Astrocyte (in vitro differentiated cells and primary cell): Measurements from ENCODE around the gene UBR2. TPM values are rescaled to one million over a fixed set of nuclear protein-coding genes. Genes with fewer than 3 reads are reported as not detected.

Source experiments
- DNase-seq: peaks from one replicate; pipeline ENCODE4 v3.0.0-alpha.2; 2010; ENCODE audit warnings: low read depth
- FAIRE-seq: peaks from 2 replicates; lab custom pipeline; 2011; peaks lifted over from hg19 to GRCh38; lab: Jason Lieb, UNC
- H2AFZ ChIP-seq: 2 replicates; pipeline ENCODE4 v1.6.0; 2012; ENCODE audit warnings: low read depth, low read length, inconsistent platforms
- H3K27ac ChIP-seq: 2 replicates; pipeline ENCODE4 v1.5.1; 2011; ENCODE audit warnings: low read depth, low read length, inconsistent platforms
- H3K27me3 ChIP-seq: 2 replicates; pipeline ENCODE4 v1.6.0; 2011; ENCODE audit warnings: low read length, inconsistent platforms; ENCODE audit not compliant: insufficient read depth
- H3K36me3 ChIP-seq: 2 replicates; pipeline ENCODE4 v1.5.1; 2011; ENCODE audit warnings: low read length, inconsistent platforms; ENCODE audit not compliant: insufficient read depth
- H3K4me1 ChIP-seq: 2 replicates; pipeline ENCODE4 v1.5.1; 2011; ENCODE audit warnings: low read length, inconsistent platforms; ENCODE audit not compliant: insufficient read depth
- H3K4me2 ChIP-seq: 2 replicates; pipeline ENCODE4 v1.6.0; 2012; ENCODE audit warnings: low read length, inconsistent platforms
- H3K4me3 ChIP-seq: 2 replicates; pipeline ENCODE4 v1.5.1; 2011; ENCODE audit warnings: low read depth, mild to moderate bottlenecking, low read length, inconsistent platforms; ENCODE audit not compliant: insufficient read depth
- H3K79me2 ChIP-seq: 2 replicates; pipeline ENCODE4 v1.6.0; 2012; ENCODE audit warnings: mild to moderate bottlenecking, low read length, inconsistent platforms; ENCODE audit not compliant: insufficient read depth
- H3K9ac ChIP-seq: 2 replicates; pipeline ENCODE4 v1.6.0; 2012; ENCODE audit warnings: mild to moderate bottlenecking, low read length, inconsistent platforms
- H3K9me3 ChIP-seq: 2 replicates; pipeline ENCODE4 v1.5.1; 2012; ENCODE audit warnings: low read depth, mild to moderate bottlenecking, low read length, inconsistent platforms; ENCODE audit not compliant: insufficient read depth
- H4K20me1 ChIP-seq: 2 replicates; pipeline ENCODE4 v1.6.0; 2012; ENCODE audit warnings: low read length, inconsistent platforms; ENCODE audit not compliant: insufficient read depth
- H3K27ac Mint-ChIP-seq: one replicate; pipeline ENCODE4 v1.8.0; 2021; ENCODE audit warnings: mild to moderate bottlenecking, mixed read lengths; ENCODE audit not compliant: unreplicated experiment
- H3K27me3 Mint-ChIP-seq: one replicate; pipeline ENCODE4 v1.8.0; 2021; ENCODE audit warnings: low read depth, mixed read lengths; ENCODE audit not compliant: unreplicated experiment
- H3K36me3 Mint-ChIP-seq: one replicate; pipeline ENCODE4 v1.8.0; 2021; ENCODE audit warnings: low read depth, mixed read lengths; ENCODE audit not compliant: unreplicated experiment
- H3K4me1 Mint-ChIP-seq: one replicate; pipeline ENCODE4 v1.8.0; 2021; ENCODE audit warnings: low read depth, mixed read lengths; ENCODE audit not compliant: unreplicated experiment
- H3K4me3 Mint-ChIP-seq: one replicate; pipeline ENCODE4 v1.8.0; 2021; ENCODE audit warnings: mild to moderate bottlenecking, moderate library complexity, mixed read lengths; ENCODE audit not compliant: unreplicated experiment
- H3K9me3 Mint-ChIP-seq: one replicate; pipeline ENCODE4 v1.8.0; 2021; ENCODE audit warnings: mild to moderate bottlenecking, mixed read lengths; ENCODE audit not compliant: unreplicated experiment
- EZH2 ChIP-seq: IDR thresholded peaks from 2 replicates; pipeline ENCODE4 v1.6.1; 2012; ENCODE audit warnings: mild to moderate bottlenecking, low read length, inconsistent platforms; ENCODE audit not compliant: insufficient read depth
- total RNA-seq: library from RNA; stranded (reverse); gene quantifications from 2 replicates; pipeline ENCODE4 v1.2.1, GENCODE V29; 2021
- TF ChIP-seq, protein P1 (sequence below): IDR thresholded peaks from 2 replicates; pipeline ENCODE4 v1.5.1; 2011; ENCODE audit warnings: low read depth, mild to moderate bottlenecking, inconsistent platforms, low read length, moderate library complexity; ENCODE audit not compliant: insufficient read depth

Gene UBR2
- total RNA-seq, 1 donor from 2014 or later: 23.3 TPM

DNA sequence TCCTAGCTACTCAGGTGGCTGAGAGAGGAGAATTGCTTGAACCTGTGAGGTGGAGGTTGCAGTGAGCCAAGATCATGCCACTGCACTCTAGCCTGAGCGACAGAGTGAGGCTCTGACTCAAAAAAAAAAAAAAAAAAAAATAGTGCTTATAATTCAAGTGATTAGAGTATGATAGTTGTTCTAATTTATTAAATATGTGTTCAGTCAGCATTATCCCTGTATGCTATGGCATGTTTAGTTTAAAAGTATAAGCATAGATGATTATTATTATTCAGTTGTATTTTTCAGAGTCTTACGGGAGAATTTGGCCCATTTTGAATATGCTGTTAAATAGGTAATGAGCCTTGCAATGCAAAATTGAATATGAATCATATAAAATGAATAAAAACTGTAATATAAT is 64.8 kb downstream of the UBR2 start:
- no peak overlapping the region for H3K9ac ChIP-seq
- no peak overlapping the region for H3K27ac Mint-ChIP-seq
- H3K4me3 ChIP-seq: no peak overlapping the region
- TF ChIP-seq EZH2: no peak
- TF ChIP-seq, protein P1, sequence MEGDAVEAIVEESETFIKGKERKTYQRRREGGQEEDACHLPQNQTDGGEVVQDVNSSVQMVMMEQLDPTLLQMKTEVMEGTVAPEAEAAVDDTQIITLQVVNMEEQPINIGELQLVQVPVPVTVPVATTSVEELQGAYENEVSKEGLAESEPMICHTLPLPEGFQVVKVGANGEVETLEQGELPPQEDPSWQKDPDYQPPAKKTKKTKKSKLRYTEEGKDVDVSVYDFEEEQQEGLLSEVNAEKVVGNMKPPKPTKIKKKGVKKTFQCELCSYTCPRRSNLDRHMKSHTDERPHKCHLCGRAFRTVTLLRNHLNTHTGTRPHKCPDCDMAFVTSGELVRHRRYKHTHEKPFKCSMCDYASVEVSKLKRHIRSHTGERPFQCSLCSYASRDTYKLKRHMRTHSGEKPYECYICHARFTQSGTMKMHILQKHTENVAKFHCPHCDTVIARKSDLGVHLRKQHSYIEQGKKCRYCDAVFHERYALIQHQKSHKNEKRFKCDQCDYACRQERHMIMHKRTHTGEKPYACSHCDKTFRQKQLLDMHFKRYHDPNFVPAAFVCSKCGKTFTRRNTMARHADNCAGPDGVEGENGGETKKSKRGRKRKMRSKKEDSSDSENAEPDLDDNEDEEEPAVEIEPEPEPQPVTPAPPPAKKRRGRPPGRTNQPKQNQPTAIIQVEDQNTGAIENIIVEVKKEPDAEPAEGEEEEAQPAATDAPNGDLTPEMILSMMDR: no peak
- H3K4me1 Mint-ChIP-seq: peaks cover 4% of the 10 kb centered on the region
- H3K36me3 ChIP-seq: peaks cover 9% of the 10 kb centered on the region
- no peaks in the 10 kb centered on the region for H3K9me3 Mint-ChIP-seq
- DNase-seq (no peak), FAIRE-seq (no peak)
- H3K27me3 ChIP-seq: no peaks in the 10 kb centered on the region
- no peaks in the 10 kb centered on the region for H3K79me2 ChIP-seq
- peaks cover 18% of the 10 kb centered on the region for H3K36me3 Mint-ChIP-seq
- no peaks in the 10 kb centered on the region for H3K4me1 ChIP-seq
- H2AFZ ChIP-seq: no peak overlapping the region
- no peak overlapping the region for H3K4me3 Mint-ChIP-seq
- H4K20me1 ChIP-seq: peaks cover 9% of the 10 kb centered on the region
- H3K4me2 ChIP-seq: no peak overlapping the region
- H3K27ac ChIP-seq: no peak overlapping the region
- no peaks in the 10 kb centered on the region for H3K27me3 Mint-ChIP-seq
- H3K9me3 ChIP-seq: no peaks in the 10 kb centered on the region

DNA sequence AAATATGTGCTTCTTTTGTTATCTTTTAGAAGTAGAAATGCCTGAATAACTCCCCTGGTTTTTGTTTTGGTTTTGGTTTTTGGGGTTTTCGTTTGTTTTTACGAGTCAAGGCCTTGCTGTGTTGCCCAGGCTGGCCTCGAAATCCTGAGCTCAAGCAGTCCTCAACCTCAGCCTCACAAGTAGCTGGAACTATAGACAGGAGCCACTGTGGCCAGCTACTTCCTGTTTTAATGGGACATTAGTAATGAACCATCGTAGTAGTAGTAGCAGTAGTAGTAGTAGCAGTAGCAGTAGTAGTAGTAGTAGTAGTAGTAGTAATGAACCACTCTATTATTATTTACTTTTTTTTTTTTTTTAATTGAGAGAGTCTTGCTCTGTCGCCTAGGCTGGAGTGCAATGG is 66.0 kb downstream of the UBR2 start:
- Histone ChIP-seq H3K79me2 (no peaks in the 10 kb centered on the region), H2AFZ (no peak overlapping the region), H3K36me3 (peaks cover 9% of the 10 kb centered on the region), H3K9me3 (no peaks in the 10 kb centered on the region), H3K4me3 (no peak overlapping the region), H3K4me1 (no peaks in the 10 kb centered on the region), H4K20me1 (peaks cover 3% of the 10 kb centered on the region), H3K27me3 (no peaks in the 10 kb centered on the region), H3K27ac (no peak overlapping the region), H3K4me2 (no peak overlapping the region), H3K9ac (no peak overlapping the region)
- Mint-ChIP-seq H3K36me3 (peaks cover 13% of the 10 kb centered on the region), H3K4me1 (peaks cover 4% of the 10 kb centered on the region), H3K27ac (no peak overlapping the region), H3K4me3 (no peak overlapping the region), H3K27me3 (no peaks in the 10 kb centered on the region), H3K9me3 (no peaks in the 10 kb centered on the region)
- FAIRE-seq (no peak), DNase-seq (no peak)
- TF ChIP-seq, protein P1: no peak
- TF ChIP-seq EZH2: no peak

DNA sequence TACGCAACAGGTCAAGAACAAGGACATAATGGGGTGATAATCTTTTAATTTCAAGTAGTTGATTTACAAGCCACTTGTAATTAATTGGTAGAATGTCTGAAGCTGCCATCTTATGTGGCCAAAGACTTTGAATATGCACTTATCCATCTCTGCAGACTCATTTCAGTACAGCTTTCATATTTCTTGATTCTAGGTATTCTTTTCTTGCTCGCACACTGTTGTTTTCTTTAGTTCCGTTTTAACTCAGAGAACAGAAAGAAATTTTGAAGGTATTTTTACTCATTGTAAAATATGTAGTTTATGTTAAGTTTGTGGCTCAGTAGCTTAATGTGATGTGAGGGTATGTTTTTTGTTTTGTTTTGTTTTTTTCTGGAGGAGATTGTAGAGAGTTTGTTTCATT is 73.9 kb downstream of the UBR2 start:
- Mint-ChIP-seq H3K4me1 (no peaks in the 10 kb centered on the region), H3K9me3 (no peaks in the 10 kb centered on the region)

More for the DNA sequence above, 73.9 kb downstream of the UBR2 start:
- Mint-ChIP-seq H3K36me3 (peaks cover 13% of the 10 kb centered on the region), H3K4me3 (no peak overlapping the region), H3K27me3 (no peaks in the 10 kb centered on the region), H3K27ac (no peak overlapping the region)
- Histone ChIP-seq H3K4me3 (no peak overlapping the region), H2AFZ (no peak overlapping the region), H3K4me1 (no peaks in the 10 kb centered on the region), H3K9me3 (no peaks in the 10 kb centered on the region), H4K20me1 (no peaks in the 10 kb centered on the region), H3K79me2 (no peaks in the 10 kb centered on the region), H3K27ac (no peak overlapping the region), H3K9ac (no peak overlapping the region), H3K27me3 (no peaks in the 10 kb centered on the region), H3K4me2 (no peak overlapping the region), H3K36me3 (peaks cover 18% of the 10 kb centered on the region)
- FAIRE-seq: no peak
- DNase-seq: no peak
- TF ChIP-seq, protein P1: no peak
- TF ChIP-seq EZH2: no peak
